GM23248 (cell line): Measurements from ENCODE around the gene SPOCD1. TPM values are rescaled to one million over a fixed set of nuclear protein-coding genes. Genes with fewer than 3 reads are reported as not detected.
A peak's percentile ranks its signal among the peaks of the same experiment; 100 is the strongest.

Experiments used
- DNase-seq: peaks from one replicate; pipeline ENCODE4 v3.0.0-alpha.2; 2015
- H2AFZ ChIP-seq: fragments of 200-600 bp; sonication (generic); 2 replicates; pipeline ENCODE4 v1.6.1; 2016; ENCODE audit warnings: antibody characterized with exemption
- H3F3A ChIP-seq: fragments of 200-600 bp; sonication (generic); 2 replicates; pipeline ENCODE4 v1.6.1; 2016; ENCODE audit warnings: mild to moderate bottlenecking, antibody characterized with exemption, mixed run types; ENCODE audit not compliant: insufficient read depth
- H3K27ac ChIP-seq: fragments of 200-600 bp; sonication (generic); 2 replicates; pipeline ENCODE4 v1.5.1; 2016; ENCODE audit warnings: mild to moderate bottlenecking
- H3K27me3 ChIP-seq: fragments of 200-600 bp; sonication (generic); replicated peaks from 2 replicates; pipeline ENCODE4 v1.6.1; 2016; ENCODE audit warnings: mild to moderate bottlenecking; ENCODE audit not compliant: insufficient read depth
- H3K36me3 ChIP-seq: fragments of 200-600 bp; sonication (generic); 2 replicates; pipeline ENCODE4 v1.6.1; 2016; ENCODE audit warnings: low read depth, mild to moderate bottlenecking
- H3K4me1 ChIP-seq: fragments of 200-600 bp; sonication (generic); 2 replicates; pipeline ENCODE4 v1.6.1; 2016; ENCODE audit warnings: mild to moderate bottlenecking; ENCODE audit not compliant: insufficient read depth
- H3K4me2 ChIP-seq: fragments of 200-600 bp; sonication (generic); one replicate; pipeline ENCODE4 v1.6.1; 2016; ENCODE audit warnings: mild to moderate bottlenecking; ENCODE audit not compliant: unreplicated experiment
- H3K4me3 ChIP-seq: fragments of 200-600 bp; sonication (generic); 2 replicates; pipeline ENCODE4 v1.5.1; 2016; ENCODE audit warnings: mild to moderate bottlenecking
- H3K79me2 ChIP-seq: fragments of 200-600 bp; sonication (generic); 2 replicates; pipeline ENCODE4 v1.6.1; 2016; ENCODE audit warnings: mild to moderate bottlenecking; ENCODE audit not compliant: insufficient read depth
- H3K9ac ChIP-seq: fragments of 200-600 bp; sonication (generic); 2 replicates; pipeline ENCODE4 v1.6.1; 2016; ENCODE audit warnings: mild to moderate bottlenecking
- H3K9me2 ChIP-seq: fragments of 200-600 bp; sonication (generic); 2 replicates; pipeline ENCODE4 v1.6.1; 2016; ENCODE audit warnings: mixed run types, mild to moderate bottlenecking, moderate library complexity; ENCODE audit not compliant: insufficient read depth
- H3K9me3 ChIP-seq: fragments of 200-600 bp; sonication (generic); one replicate; pipeline ENCODE4 v1.6.1; 2017; ENCODE audit warnings: low read depth
- H4K20me1 ChIP-seq: fragments of 200-600 bp; sonication (generic); 2 replicates; pipeline ENCODE4 v1.6.0; 2016; ENCODE audit not compliant: insufficient read depth
- EZH2 ChIP-seq: fragments of 200-600 bp; sonication (generic); IDR thresholded peaks from 2 replicates; pipeline ENCODE4 v1.6.1; 2018; ENCODE audit warnings: antibody characterized with exemption, mild to moderate bottlenecking; ENCODE audit not compliant: insufficient read depth, poor library complexity, severe bottlenecking
- EZH2phosphoT487 ChIP-seq: fragments of 200-600 bp; sonication (generic); IDR thresholded peaks from 2 replicates; pipeline ENCODE4 v1.6.1; 2018; ENCODE audit warnings: antibody characterized with exemption, moderate library complexity, mild to moderate bottlenecking, low read depth; ENCODE audit not compliant: insufficient read depth
- WGBS, 2 experiments: methylation state at CpG; one replicate each; pipeline ENCODE4 v1.1.6; 2015 to 2017; ENCODE audit warnings: low lambda C conversion rate in 2 of 2, low coverage in 1 of 2; ENCODE audit errors: missing lambda C conversion rate in 2 of 2; 5-methylcytosine and 5-hydroxymethylcytosine counted together
- in situ Hi-C: fragments of 300-500 bp; cut with MboI; formaldehyde crosslinking; loops from 2 replicates; pipeline ENCODE4 v1.15.0; 2020
- polyA plus RNA-seq: library from polyadenylated mRNA; unstranded; fragments of >200 nt; fragmentation: Nextera tagmentation; extraction: Ambion mirVana; gene quantifications from 2 replicates; pipeline ENCODE4 v1.2.1, GENCODE V29; 2016
- total RNA-seq: library from RNA; depleted of rRNA; stranded (reverse); fragments of >200 nt; shearing (Covaris generic); gene quantifications from 2 replicates; pipeline ENCODE4 v1.2.3, GENCODE V29; 2014

The SPOCD1 gene
- total and polyA plus RNA-seq, 2 experiments from 2014 or later, result 27.9 to 43.0 TPM

GRCh38 chr1:31859719-31860118 is 43.9 kb upstream of the SPOCD1 start:
- Histone ChIP-seq H4K20me1 (no peaks in the 10 kb centered on the region), H3K9ac (no peak overlapping the region), H3K79me2 (no peaks in the 10 kb centered on the region), H3K4me2 (no peak overlapping the region), H3K9me3 (no peaks in the 10 kb centered on the region), H3K9me2 (no peaks in the 10 kb centered on the region), H3K4me3 (no peak overlapping the region), H2AFZ (no peak overlapping the region), H3F3A (no peaks in the 10 kb centered on the region), H3K27ac (no peak overlapping the region), H3K36me3 (no peaks in the 10 kb centered on the region), H3K4me1 (no peaks in the 10 kb centered on the region), H3K27me3 (no peaks in the 10 kb centered on the region)
- DNase-seq, result no peak
- 72 to 85% methylated on average over 2 of the region's 2 CpGs for WGBS, 2 experiments
- in situ Hi-C loops, result no loop called here
- no peak for TF ChIP-seq EZH2
- no peak for TF ChIP-seq EZH2phosphoT487

DNA sequence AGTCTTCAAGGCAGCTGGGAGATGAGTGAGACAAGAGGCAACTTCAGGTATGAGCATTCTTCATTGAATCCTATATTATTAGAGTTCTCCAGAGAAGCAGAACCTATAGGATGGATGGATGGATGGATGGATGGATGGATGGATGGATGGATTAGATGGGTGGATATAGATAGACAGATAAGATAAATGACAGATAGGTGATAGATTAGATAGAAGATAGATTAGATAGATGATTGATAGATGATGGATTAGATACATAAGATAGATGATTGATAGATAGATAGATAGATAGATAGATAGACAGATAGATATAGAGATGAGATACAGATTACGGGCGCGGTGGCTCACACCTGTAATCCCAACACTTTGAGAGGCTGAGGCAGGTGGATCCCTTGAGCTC is 43.2 kb upstream of the SPOCD1 start:
- in situ Hi-C loops, result no loop called here
- Histone ChIP-seq H3K79me2 (no peaks in the 10 kb centered on the region), H2AFZ (no peak overlapping the region), H3K9ac (no peak overlapping the region), H3K27ac (no peak overlapping the region), H3K9me3 (no peaks in the 10 kb centered on the region), H3F3A (no peaks in the 10 kb centered on the region), H3K4me2 (no peak overlapping the region), H4K20me1 (no peaks in the 10 kb centered on the region), H3K36me3 (no peaks in the 10 kb centered on the region), H3K4me3 (no peak overlapping the region), H3K27me3 (no peaks in the 10 kb centered on the region), H3K9me2 (no peaks in the 10 kb centered on the region), H3K4me1 (no peaks in the 10 kb centered on the region)
- no peak for DNase-seq
- TF ChIP-seq EZH2phosphoT487 (no peak), EZH2 (no peak)
- 91 to 95% methylated on average over 3 of the region's 3 CpGs for WGBS, 2 experiments

DNA sequence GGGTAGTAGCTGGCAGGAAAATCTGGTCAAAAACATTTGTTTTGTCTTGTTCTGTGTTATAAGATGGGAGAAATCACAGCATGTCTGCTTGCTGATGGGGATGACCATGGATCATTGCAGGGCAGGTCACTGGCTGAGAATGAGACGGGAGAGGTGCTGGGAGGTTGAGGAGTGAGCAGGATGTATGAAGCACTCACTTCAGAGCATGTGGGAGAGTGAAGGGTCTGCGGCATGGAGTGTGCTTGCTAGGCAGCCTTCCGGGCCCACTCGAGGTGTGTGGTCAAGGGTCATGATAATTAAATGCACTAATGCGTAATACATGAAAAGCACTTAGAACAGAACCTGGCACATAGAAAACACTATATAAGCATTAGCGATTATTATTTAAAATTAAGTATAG is 42.0 kb upstream of the SPOCD1 start:
- TF ChIP-seq EZH2phosphoT487 (no peak), EZH2 (no peak)
- Histone ChIP-seq H3K27ac (no peak overlapping the region), H4K20me1 (no peaks in the 10 kb centered on the region), H3K4me1 (no peaks in the 10 kb centered on the region), H3K4me2 (no peak overlapping the region), H2AFZ (no peak overlapping the region), H3K9me3 (no peaks in the 10 kb centered on the region), H3F3A (no peaks in the 10 kb centered on the region), H3K36me3 (no peaks in the 10 kb centered on the region), H3K9ac (no peak overlapping the region), H3K79me2 (no peaks in the 10 kb centered on the region), H3K27me3 (no peaks in the 10 kb centered on the region), H3K4me3 (no peak overlapping the region), H3K9me2 (no peaks in the 10 kb centered on the region)
- 77 to 83% methylated on average over 6 of the region's 6 CpGs for WGBS, 2 experiments
- in situ Hi-C loops, result no loop called here
- no peak for DNase-seq

- peak overlapping the region; percentile 95 for H2AFZ ChIP-seq
These were observed 40.3 kb upstream of the SPOCD1 start for GRCh38 chr1:31856140-31856539.

More at GRCh38 chr1:31856140-31856539, 40.3 kb upstream of the SPOCD1 start:
- Histone ChIP-seq H3K9me2 (no peaks in the 10 kb centered on the region), H3K36me3 (no peaks in the 10 kb centered on the region), H3K9me3 (no peaks in the 10 kb centered on the region), H4K20me1 (no peaks in the 10 kb centered on the region), H3K4me3 (no peak overlapping the region), H3K27me3 (no peaks in the 10 kb centered on the region), H3K79me2 (no peaks in the 10 kb centered on the region), H3F3A (no peaks in the 10 kb centered on the region), H3K9ac (no peak overlapping the region), H3K27ac (no peak overlapping the region), H3K4me2 (no peak overlapping the region), H3K4me1 (no peaks in the 10 kb centered on the region)
- TF ChIP-seq EZH2phosphoT487, result no peak
- no peak for TF ChIP-seq EZH2
- 89 to 90% methylated on average over 6 of the region's 6 CpGs for WGBS, 2 experiments
- no peak for DNase-seq
- in situ Hi-C loops, result no loop called here
